Measurements from ENCODE around the gene C1S. TPM values are rescaled to one million over a fixed set of nuclear protein-coding genes. Genes with fewer than 3 reads are reported as not detected.

The C1S gene
- total RNA-seq, 1 donor from 2014 or later = 541 TPM

DNA sequence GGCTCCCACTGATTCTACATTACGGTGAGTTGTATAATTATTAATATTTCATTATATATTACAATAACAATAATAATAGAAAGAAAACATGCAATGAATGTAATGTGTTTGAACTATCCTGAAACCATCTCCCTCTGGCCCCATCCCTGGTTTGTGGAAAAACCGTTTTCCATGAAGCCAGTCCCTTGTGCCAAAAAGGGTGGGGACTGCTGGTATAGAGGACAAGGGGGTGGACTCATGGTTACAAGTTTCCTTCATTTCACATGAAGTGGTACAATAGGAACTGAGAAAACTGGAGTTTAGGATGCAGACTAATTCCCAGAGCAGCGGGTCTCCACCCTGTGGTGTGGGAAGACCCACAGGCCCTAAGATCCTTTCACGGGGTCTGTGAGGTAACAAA is 51.5 kb downstream of the C1S start:
- no peaks in the 10 kb centered on the region for H3K27me3 ChIP-seq
- no peaks in the 10 kb centered on the region for H3K36me3 ChIP-seq
- H3K4me1 ChIP-seq = peaks cover 27% of the 10 kb centered on the region
- H3K27ac ChIP-seq = no peak overlapping the region
- no peak for TF ChIP-seq POLR2A (IDR thresholded peaks at IDR 0.05)
- TF ChIP-seq, protein P1, sequence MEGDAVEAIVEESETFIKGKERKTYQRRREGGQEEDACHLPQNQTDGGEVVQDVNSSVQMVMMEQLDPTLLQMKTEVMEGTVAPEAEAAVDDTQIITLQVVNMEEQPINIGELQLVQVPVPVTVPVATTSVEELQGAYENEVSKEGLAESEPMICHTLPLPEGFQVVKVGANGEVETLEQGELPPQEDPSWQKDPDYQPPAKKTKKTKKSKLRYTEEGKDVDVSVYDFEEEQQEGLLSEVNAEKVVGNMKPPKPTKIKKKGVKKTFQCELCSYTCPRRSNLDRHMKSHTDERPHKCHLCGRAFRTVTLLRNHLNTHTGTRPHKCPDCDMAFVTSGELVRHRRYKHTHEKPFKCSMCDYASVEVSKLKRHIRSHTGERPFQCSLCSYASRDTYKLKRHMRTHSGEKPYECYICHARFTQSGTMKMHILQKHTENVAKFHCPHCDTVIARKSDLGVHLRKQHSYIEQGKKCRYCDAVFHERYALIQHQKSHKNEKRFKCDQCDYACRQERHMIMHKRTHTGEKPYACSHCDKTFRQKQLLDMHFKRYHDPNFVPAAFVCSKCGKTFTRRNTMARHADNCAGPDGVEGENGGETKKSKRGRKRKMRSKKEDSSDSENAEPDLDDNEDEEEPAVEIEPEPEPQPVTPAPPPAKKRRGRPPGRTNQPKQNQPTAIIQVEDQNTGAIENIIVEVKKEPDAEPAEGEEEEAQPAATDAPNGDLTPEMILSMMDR (IDR thresholded peaks at IDR 0.05) = no peak
- no peak for TF ChIP-seq POLR2AphosphoS5 (IDR thresholded peaks at IDR 0.05; ENCODE audit: insufficient read depth in 1 of 2, low read depth in 1 of 2)
- no peaks in the 10 kb centered on the region for H3K9me3 ChIP-seq
- DNase-seq (ENCODE audit: extremely low spot score in 2 of 2) = no peak
- intact Hi-C loops (cut with DNase I) = loop anchor here (5.0 kb wide), 1 partner anchor 165 kb away; no protein-coding TSS in a partner anchor
- no peak overlapping the region for H3K4me3 ChIP-seq

- H3K27me3 ChIP-seq = no peaks in the 10 kb centered on the region
- H3K4me3 ChIP-seq = no peak overlapping the region
- no peaks in the 10 kb centered on the region for H3K36me3 ChIP-seq
- peak overlapping the region; percentile 3 for H3K27ac ChIP-seq
- no peaks in the 10 kb centered on the region for H3K9me3 ChIP-seq
- DNase-seq (ENCODE audit: extremely low spot score in 2 of 2) = no peak
- TF ChIP-seq, protein P1 (IDR thresholded peaks at IDR 0.05) = peak; percentile 61 to 88 (median 80)
- no peak for TF ChIP-seq POLR2A (IDR thresholded peaks at IDR 0.05)
- peaks cover 14% of the 10 kb centered on the region for H3K4me1 ChIP-seq
- intact Hi-C loops (cut with DNase I) = loop anchor here (5.0 kb wide), 1 partner anchor 166 kb away; no protein-coding TSS in a partner anchor
These were observed 52.9 kb downstream of the C1S start for GRCh38 chr12:7113389-7113871.

GRCh38 chr12:7114008-7114407 is 53.5 kb downstream of the C1S start:
- H3K4me3 ChIP-seq = no peak overlapping the region
- peaks cover 14% of the 10 kb centered on the region for H3K4me1 ChIP-seq
- H3K36me3 ChIP-seq = no peaks in the 10 kb centered on the region
- no peak overlapping the region for H3K27ac ChIP-seq
- no peaks in the 10 kb centered on the region for H3K27me3 ChIP-seq
- no peak for DNase-seq (ENCODE audit: extremely low spot score in 2 of 2)
- no peak for TF ChIP-seq POLR2A (IDR thresholded peaks at IDR 0.05)
- no peak for TF ChIP-seq POLR2AphosphoS5 (IDR thresholded peaks at IDR 0.05; ENCODE audit: insufficient read depth in 1 of 2, low read depth in 1 of 2)
- TF ChIP-seq, protein P1 (IDR thresholded peaks at IDR 0.05) = no peak
- intact Hi-C loops (cut with DNase I) = loop anchor here (5.0 kb wide), 1 partner anchor 167 kb away; no protein-coding TSS in a partner anchor
- H3K9me3 ChIP-seq = no peaks in the 10 kb centered on the region

DNA sequence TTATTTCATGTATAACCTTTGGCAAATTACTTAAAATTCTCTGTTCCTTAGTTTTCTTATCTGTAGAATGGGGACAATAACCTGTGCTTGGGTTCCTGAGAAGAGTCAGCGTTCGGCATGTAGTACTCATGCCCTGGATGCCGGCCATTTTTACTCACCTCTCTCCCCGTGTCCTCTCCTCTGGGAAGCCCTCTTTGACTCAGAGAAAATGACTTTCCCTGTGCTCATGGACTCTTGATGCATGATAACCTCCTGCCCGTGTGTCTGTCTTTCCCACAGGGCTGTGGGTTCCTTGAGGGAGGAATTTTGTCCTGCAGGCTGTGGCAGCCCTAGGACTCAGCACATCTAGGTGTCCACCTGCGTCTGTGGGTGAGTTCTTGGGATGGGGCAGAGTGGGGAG is 54.3 kb downstream of the C1S start:
- H3K36me3 ChIP-seq = no peaks in the 10 kb centered on the region
- no peak for DNase-seq (ENCODE audit: extremely low spot score in 2 of 2)
- intact Hi-C loops (cut with DNase I) = loop anchor here (5.0 kb wide), 1 partner anchor 168 kb away; no protein-coding TSS in a partner anchor
- peaks cover 10% of the 10 kb centered on the region for H3K4me1 ChIP-seq
- no peak overlapping the region for H3K4me3 ChIP-seq
- no peaks in the 10 kb centered on the region for H3K9me3 ChIP-seq
- no peak overlapping the region for H3K27ac ChIP-seq
- H3K27me3 ChIP-seq = no peaks in the 10 kb centered on the region
- TF ChIP-seq POLR2A (IDR thresholded peaks at IDR 0.05) = no peak
- TF ChIP-seq, protein P1 (IDR thresholded peaks at IDR 0.05) = no peak
- no peak for TF ChIP-seq POLR2AphosphoS5 (IDR thresholded peaks at IDR 0.05; ENCODE audit: insufficient read depth in 1 of 2, low read depth in 1 of 2)

DNA sequence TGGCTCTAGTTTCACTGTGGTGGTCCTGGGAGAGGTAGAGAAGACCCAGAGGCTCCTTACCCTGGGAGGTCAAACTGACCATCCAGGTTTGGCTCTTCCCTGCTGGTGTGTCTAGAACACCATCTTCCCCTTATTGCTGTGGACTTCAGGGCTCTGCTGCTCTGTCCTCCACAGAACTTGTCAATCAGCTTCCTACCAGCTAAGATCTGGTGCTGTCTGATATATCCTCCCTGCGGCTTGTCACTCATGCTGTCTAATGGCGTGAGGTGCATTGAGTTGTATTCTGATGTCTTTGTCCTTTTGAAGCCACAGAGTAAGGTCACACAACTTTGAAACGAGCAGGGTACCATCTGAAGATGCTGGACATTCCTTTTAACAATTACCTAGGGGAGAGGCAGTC is 55.7 kb downstream of the C1S start:
- no peaks in the 10 kb centered on the region for H3K36me3 ChIP-seq
- H3K9me3 ChIP-seq = no peaks in the 10 kb centered on the region
- H3K27me3 ChIP-seq = no peaks in the 10 kb centered on the region
- H3K4me1 ChIP-seq = peaks cover 10% of the 10 kb centered on the region
- TF ChIP-seq POLR2A (IDR thresholded peaks at IDR 0.05) (no peak), POLR2AphosphoS5 (IDR thresholded peaks at IDR 0.05; ENCODE audit: insufficient read depth in 1 of 2, low read depth in 1 of 2) (no peak)
- TF ChIP-seq, protein P1 (IDR thresholded peaks at IDR 0.05) = no peak
- H3K4me3 ChIP-seq = no peak overlapping the region
- intact Hi-C loops (cut with DNase I) = no loop called here
- no peak for DNase-seq (ENCODE audit: extremely low spot score in 2 of 2)
- no peak overlapping the region for H3K27ac ChIP-seq

Data from vagina (tissue), 2 donors.